ENCODE data around the gene URB2.
A peak's percentile ranks its signal among the peaks of the same experiment; 100 is the strongest.
"Not testable (repeated sequence)": the region's sequence is repeated elsewhere in the genome, so short reads cannot be mapped to it uniquely, and the experiment has no call there.

URB2 gene

GRCh38 chr1:229599218-229599954 lies 26.7 kb upstream of the URB2 start:
- H3K4me1 Mint-ChIP-seq, result peaks cover 13% of the 10 kb centered on the region
- no peak overlapping the region for H3K4me3 Mint-ChIP-seq
- no peaks in the 10 kb centered on the region for H3K9me3 Mint-ChIP-seq
- peaks cover 16% of the 10 kb centered on the region for H3K36me3 Mint-ChIP-seq
- no peak overlapping the region for H3K27ac Mint-ChIP-seq
- H3K27me3 Mint-ChIP-seq, result no peaks in the 10 kb centered on the region

- peaks cover 14% of the 10 kb centered on the region for H3K36me3 Mint-ChIP-seq
- H3K27me3 Mint-ChIP-seq, result no peaks in the 10 kb centered on the region
- H3K27ac Mint-ChIP-seq, result no peak overlapping the region
- H3K4me1 Mint-ChIP-seq, result peaks cover 13% of the 10 kb centered on the region
- H3K4me3 Mint-ChIP-seq, result no peak overlapping the region
- H3K9me3 Mint-ChIP-seq, result no peaks in the 10 kb centered on the region
Measured at GRCh38 chr1:229600229-229600628, 25.8 kb upstream of the URB2 start.

DNA sequence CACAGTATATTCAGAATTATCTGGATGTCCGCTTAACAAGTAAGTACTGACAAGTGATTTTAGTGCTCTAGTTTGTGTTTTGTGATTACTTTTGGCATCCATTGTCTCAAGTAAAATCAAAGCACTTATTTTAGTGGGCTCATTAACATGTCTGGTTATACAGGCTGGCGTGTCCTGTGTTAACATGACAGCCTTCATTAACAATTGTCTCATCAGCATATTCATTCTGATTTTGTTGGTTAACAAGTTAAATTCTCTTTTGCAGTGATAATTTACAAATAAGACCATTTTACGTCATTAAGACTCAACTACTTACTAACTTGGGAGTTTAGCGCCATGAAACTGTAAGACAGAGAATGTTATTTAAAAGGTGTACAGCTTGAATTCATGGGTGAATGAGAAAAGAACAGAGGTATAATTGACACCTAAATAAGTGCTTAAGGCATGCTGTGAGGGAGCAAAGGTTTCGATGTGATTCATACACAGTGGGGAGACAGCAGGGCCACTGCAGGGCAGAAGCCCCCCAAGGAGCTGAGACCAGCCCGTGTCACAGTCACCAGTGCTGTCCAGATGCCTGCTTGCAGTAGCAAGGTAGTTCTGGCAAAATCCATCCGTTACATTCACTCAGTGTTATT lies 22.6 kb upstream of the URB2 start:
- Mint-ChIP-seq H3K27me3 (no peaks in the 10 kb centered on the region), H3K4me3 (no peak overlapping the region), H3K36me3 (peaks cover 33% of the 10 kb centered on the region)

GRCh38 chr1:229607370-229607769 lies 18.7 kb upstream of the URB2 start:
- Mint-ChIP-seq H3K9me3 (no peaks in the 10 kb centered on the region), H3K27ac (no peak overlapping the region), H3K4me3 (no peak overlapping the region), H3K27me3 (no peaks in the 10 kb centered on the region), H3K36me3 (peaks cover 42% of the 10 kb centered on the region), H3K4me1 (peaks cover 3% of the 10 kb centered on the region)

More for the DNA sequence above, 22.6 kb upstream of the URB2 start:
- Mint-ChIP-seq H3K9me3 (no peaks in the 10 kb centered on the region), H3K4me1 (peaks cover 8% of the 10 kb centered on the region), H3K27ac (no peak overlapping the region)

- Mint-ChIP-seq H3K9me3 (no peaks in the 10 kb centered on the region), H3K4me1 (peaks cover 3% of the 10 kb centered on the region), H3K36me3 (peaks cover 37% of the 10 kb centered on the region), H3K4me3 (no peak overlapping the region), H3K27me3 (no peaks in the 10 kb centered on the region), H3K27ac (no peak overlapping the region)
Measured at GRCh38 chr1:229608590-229608989, 17.5 kb upstream of the URB2 start.

DNA sequence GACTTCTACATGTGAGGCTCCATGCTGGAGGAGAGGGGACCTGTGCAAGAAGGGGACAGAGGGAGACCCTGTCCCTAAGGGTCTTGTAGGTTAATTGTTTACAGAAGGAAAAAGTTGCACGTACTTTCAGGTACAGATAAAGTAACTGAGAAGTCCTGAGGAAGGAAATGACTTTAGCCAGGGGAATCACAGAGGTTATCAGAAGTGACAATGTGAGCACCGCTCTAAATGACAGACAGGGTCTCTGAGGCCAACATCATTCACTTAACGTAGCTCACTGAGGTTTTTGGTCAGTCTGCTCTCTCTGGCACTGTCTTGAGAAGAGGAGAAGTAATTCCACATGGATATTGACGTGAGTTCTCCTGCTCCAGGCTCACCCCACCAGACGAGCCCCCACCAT lies 12.1 kb upstream of the URB2 start:
- no peaks in the 10 kb centered on the region for H3K9me3 Mint-ChIP-seq
- no peak overlapping the region for H3K4me3 Mint-ChIP-seq
- peaks cover 20% of the 10 kb centered on the region for H3K4me1 Mint-ChIP-seq
- no peak overlapping the region for H3K27ac Mint-ChIP-seq
- no peaks in the 10 kb centered on the region for H3K27me3 Mint-ChIP-seq
- H3K36me3 Mint-ChIP-seq, result peaks cover 18% of the 10 kb centered on the region

GRCh38 chr1:229614701-229615100 lies 11.3 kb upstream of the URB2 start:
- peaks cover 15% of the 10 kb centered on the region for H3K36me3 Mint-ChIP-seq
- no peak overlapping the region for H3K27ac Mint-ChIP-seq
- no peaks in the 10 kb centered on the region for H3K9me3 Mint-ChIP-seq
- H3K27me3 Mint-ChIP-seq, result no peaks in the 10 kb centered on the region
- H3K4me1 Mint-ChIP-seq, result peaks cover 27% of the 10 kb centered on the region
- H3K4me3 Mint-ChIP-seq, result no peak overlapping the region

GRCh38 chr1:229617351-229618100 lies 8.5 kb upstream of the URB2 start:
- H3K4me1 Mint-ChIP-seq, result peaks cover 53% of the 10 kb centered on the region
- H3K4me3 Mint-ChIP-seq, result no peak overlapping the region
- no peaks in the 10 kb centered on the region for H3K9me3 Mint-ChIP-seq
- peaks cover 1% of the 10 kb centered on the region for H3K36me3 Mint-ChIP-seq
- no peak overlapping the region for H3K27ac Mint-ChIP-seq
- H3K27me3 Mint-ChIP-seq, result no peaks in the 10 kb centered on the region

- H3K36me3 Mint-ChIP-seq, result peaks cover 3% of the 10 kb centered on the region
- H3K9me3 Mint-ChIP-seq, result no peaks in the 10 kb centered on the region
- peaks cover 68% of the 10 kb centered on the region for H3K4me1 Mint-ChIP-seq
- no peaks in the 10 kb centered on the region for H3K27me3 Mint-ChIP-seq
- no peak overlapping the region for H3K4me3 Mint-ChIP-seq
- no peak overlapping the region for H3K27ac Mint-ChIP-seq
Measured at GRCh38 chr1:229619002-229619401, 7.0 kb upstream of the URB2 start.

DNA sequence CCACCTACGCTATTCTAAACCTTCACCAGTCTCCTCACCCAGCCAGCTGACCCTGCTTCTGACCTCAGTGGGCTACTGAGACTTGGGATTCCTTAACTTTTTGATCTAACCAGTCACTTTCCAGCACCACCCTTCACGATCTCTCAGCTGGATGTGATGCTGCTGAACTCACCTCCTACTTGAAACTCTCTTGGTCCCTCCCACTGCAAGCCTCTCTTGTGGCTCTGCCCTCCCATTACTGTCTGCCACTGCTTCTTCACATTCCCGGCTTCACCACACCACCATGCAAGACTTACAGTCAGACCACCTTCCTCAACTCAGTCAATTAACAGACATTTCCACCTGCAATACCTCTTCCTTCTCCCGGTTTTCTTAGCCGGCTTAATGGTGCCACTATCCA lies 6.4 kb upstream of the URB2 start:
- peaks cover 3% of the 10 kb centered on the region for H3K36me3 Mint-ChIP-seq
- H3K27me3 Mint-ChIP-seq, result no peaks in the 10 kb centered on the region
- no peaks in the 10 kb centered on the region for H3K9me3 Mint-ChIP-seq
- H3K4me3 Mint-ChIP-seq, result peak overlapping the region; percentile 45
- peak overlapping the region; percentile 57 for H3K27ac Mint-ChIP-seq
- peaks cover 72% of the 10 kb centered on the region for H3K4me1 Mint-ChIP-seq

DNA sequence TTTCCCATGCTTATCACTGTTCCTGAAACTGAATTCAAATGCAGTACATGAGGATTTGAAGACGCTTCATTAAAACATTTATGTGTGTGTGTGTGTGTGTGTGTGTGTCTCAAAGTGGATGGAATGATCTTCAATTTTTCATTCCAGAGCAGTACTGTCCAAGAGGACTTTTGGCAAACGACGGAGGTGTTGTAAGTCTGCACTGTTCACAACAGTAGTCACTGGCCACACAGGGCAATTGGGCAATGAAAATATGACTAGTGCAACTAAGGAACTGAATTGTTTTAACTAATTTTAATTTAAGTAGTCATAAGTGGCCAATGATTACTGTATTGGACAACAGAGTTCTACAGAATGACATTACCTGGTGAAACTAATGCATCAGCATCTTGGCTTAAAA lies 5.2 kb upstream of the URB2 start:
- no peaks in the 10 kb centered on the region for H3K27me3 Mint-ChIP-seq
- peaks cover 3% of the 10 kb centered on the region for H3K36me3 Mint-ChIP-seq
- no peaks in the 10 kb centered on the region for H3K9me3 Mint-ChIP-seq
- H3K4me3 Mint-ChIP-seq, result no peak overlapping the region
- H3K27ac Mint-ChIP-seq, result no peak overlapping the region
- H3K4me1 Mint-ChIP-seq, result peaks cover 77% of the 10 kb centered on the region

DNA sequence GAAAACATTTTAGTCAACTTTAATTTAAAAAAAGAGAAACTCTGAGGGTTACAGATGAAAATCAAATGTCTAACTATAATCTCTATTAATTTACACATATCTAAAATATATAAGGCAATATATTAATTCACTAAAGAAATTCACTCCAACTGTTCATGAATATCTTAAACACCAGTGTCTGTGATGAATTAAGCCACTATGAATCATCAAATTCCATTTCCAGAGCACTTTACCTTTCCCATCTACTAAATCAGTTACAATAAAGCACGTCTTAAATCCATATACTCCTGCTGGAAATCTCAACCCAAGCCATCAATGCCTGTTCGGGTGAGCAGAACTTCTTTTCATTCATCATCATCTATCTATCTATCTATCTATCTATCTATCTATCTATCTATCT lies 4.4 kb upstream of the URB2 start:
- Mint-ChIP-seq H3K9me3 (no peaks in the 10 kb centered on the region), H3K27me3 (no peaks in the 10 kb centered on the region), H3K4me3 (no peak overlapping the region), H3K27ac (no peak overlapping the region), H3K4me1 (peaks cover 78% of the 10 kb centered on the region), H3K36me3 (peaks cover 3% of the 10 kb centered on the region)

DNA sequence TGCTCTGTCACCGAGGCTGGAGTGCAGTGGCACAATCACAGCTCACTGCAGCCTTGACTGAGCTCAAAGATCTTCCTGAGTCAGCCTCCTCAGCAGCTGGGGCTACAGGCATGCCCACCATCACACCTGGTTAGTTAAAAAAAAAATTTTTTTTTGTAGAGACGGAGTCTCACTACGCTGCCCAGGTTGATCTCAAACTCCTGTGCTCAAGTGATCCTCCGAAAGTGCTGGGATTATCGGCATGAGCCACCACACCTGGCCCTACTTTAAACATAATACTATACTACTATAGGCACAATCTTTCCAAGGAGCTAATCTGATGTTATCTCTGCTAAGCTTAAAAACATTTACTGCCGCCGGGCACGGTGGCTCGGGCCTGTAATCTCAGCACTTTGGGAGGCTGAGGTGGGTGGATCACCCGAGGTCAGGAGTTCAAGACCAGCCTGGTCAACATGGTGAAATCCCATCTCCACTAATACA lies 3.4 kb upstream of the URB2 start:
- not testable (repeated sequence) for H3K9me3 Mint-ChIP-seq, H3K36me3 Mint-ChIP-seq, H3K27ac Mint-ChIP-seq, H3K27me3 Mint-ChIP-seq
- Mint-ChIP-seq H3K4me1 (peaks cover 79% of the 10 kb centered on the region), H3K4me3 (peak overlapping the region; percentile 15)

GRCh38 chr1:229623225-229623624 lies 2.8 kb upstream of the URB2 start:
- Mint-ChIP-seq H3K4me1 (peaks cover 78% of the 10 kb centered on the region), H3K27ac (no peak overlapping the region), H3K9me3 (no peaks in the 10 kb centered on the region), H3K4me3 (peak overlapping the region; percentile 77), H3K27me3 (no peaks in the 10 kb centered on the region), H3K36me3 (peaks cover 3% of the 10 kb centered on the region)

DNA sequence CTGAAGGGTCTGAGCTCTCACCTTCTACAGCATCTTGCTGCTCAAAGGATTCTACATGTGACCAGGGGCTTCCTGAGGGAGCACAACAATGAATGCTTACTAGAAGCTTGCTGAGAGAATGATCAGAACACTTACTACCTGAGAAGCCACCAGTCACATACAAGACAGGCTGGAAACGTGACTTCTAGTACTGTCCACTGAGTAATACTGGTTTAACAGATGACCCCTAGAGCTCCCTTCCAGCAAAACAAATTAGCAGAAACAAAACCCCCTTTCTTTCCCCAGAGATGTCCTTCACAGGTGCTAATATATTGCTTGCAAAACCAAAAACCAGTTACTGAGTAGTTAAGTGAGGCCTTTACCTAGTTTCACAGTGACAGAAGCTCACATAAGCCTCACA lies 2.2 kb upstream of the URB2 start:
- H3K27me3 Mint-ChIP-seq, result no peaks in the 10 kb centered on the region
- no peak overlapping the region for H3K27ac Mint-ChIP-seq
- peak overlapping the region; percentile 77 for H3K4me3 Mint-ChIP-seq
- H3K36me3 Mint-ChIP-seq, result peaks cover 5% of the 10 kb centered on the region
- H3K9me3 Mint-ChIP-seq, result no peaks in the 10 kb centered on the region
- peaks cover 78% of the 10 kb centered on the region for H3K4me1 Mint-ChIP-seq

DNA sequence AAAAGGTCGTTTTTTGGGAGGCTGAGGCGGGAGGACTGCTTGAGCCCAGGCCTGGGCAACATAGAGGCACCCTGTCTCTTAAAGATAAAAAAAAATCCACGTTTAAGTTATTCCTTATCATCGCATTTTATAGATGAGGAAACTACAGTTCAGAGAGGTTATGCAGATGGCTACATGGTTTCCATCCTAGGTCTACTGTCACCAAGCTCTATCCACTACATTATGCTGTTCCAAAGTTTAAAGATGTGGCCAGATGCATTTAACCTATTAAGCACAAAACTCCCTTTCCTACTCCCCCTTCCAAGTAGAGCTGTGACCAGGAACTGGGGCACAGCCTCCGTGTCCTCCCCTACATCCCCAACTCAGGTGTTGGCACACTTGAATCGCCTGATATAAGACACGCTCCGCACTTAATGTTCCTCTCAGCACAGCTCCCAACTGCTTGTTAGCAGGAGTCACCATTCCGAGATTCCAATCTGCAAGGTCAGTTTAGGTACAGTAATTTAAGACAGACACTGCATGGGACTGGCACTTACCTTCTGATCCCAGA lies 1.5 kb upstream of the URB2 start:
- H3K9me3 Mint-ChIP-seq, result no peaks in the 10 kb centered on the region
- H3K27me3 Mint-ChIP-seq, result no peaks in the 10 kb centered on the region
- peak overlapping the region; percentile 93 for H3K4me3 Mint-ChIP-seq

More for the DNA sequence above, 1.5 kb upstream of the URB2 start:
- Mint-ChIP-seq H3K27ac (peak overlapping the region; percentile 72), H3K4me1 (peaks cover 76% of the 10 kb centered on the region), H3K36me3 (peaks cover 9% of the 10 kb centered on the region)

Measured in activated naive CD4-positive, alpha-beta T cell treated with anti-CD3 and anti-CD28 coated beads, Interleukin-2, amount 50 U/mL, for 24 hours (primary cell).